Activated CD4-positive, alpha-beta T cell treated with anti-CD3 and anti-CD28 coated beads, Interleukin-2, amount 50 U/mL, for 48 hours (primary cell): ENCODE measurements around the gene SYNJ2.

Experiments
- DNase-seq, 2 experiments: peaks; one replicate each; pipeline ENCODE4 v3.0.0-alpha.2; 2020

The SYNJ2 gene

GRCh38 chr6:157982563-157983405, 1.1 kb downstream of the SYNJ2 start:
- DNase-seq = peak in 1 of 2 experiments; percentile 21

GRCh38 chr6:157983406-157984119, 1.9 kb downstream of the SYNJ2 start:
- no peak for DNase-seq

DNA sequence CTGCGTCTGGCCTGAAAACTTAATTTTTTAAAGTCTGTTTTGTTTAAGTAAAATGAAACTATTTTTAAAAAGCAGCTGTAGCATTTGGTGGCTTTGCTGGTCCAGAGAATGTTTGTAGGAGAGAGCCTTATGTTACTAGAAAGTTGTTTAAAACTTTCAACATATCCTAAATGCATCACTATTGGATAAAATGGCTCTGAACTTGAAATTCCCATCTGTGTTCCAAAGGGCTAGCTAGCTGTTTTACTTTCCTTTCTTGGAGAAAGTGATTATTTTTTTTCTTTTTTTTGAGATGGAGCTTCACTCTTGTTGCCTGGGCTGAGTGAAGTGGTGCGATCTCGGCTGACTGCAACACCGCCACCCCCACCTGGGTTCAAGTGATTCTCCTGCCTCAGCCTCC, 2.5 kb downstream of the SYNJ2 start:
- no peak for DNase-seq

GRCh38 chr6:157984686-157985225, 3.1 kb downstream of the SYNJ2 start:
- no peak for DNase-seq

GRCh38 chr6:157985378-157986155, 3.9 kb downstream of the SYNJ2 start:
- no peak for DNase-seq

DNA sequence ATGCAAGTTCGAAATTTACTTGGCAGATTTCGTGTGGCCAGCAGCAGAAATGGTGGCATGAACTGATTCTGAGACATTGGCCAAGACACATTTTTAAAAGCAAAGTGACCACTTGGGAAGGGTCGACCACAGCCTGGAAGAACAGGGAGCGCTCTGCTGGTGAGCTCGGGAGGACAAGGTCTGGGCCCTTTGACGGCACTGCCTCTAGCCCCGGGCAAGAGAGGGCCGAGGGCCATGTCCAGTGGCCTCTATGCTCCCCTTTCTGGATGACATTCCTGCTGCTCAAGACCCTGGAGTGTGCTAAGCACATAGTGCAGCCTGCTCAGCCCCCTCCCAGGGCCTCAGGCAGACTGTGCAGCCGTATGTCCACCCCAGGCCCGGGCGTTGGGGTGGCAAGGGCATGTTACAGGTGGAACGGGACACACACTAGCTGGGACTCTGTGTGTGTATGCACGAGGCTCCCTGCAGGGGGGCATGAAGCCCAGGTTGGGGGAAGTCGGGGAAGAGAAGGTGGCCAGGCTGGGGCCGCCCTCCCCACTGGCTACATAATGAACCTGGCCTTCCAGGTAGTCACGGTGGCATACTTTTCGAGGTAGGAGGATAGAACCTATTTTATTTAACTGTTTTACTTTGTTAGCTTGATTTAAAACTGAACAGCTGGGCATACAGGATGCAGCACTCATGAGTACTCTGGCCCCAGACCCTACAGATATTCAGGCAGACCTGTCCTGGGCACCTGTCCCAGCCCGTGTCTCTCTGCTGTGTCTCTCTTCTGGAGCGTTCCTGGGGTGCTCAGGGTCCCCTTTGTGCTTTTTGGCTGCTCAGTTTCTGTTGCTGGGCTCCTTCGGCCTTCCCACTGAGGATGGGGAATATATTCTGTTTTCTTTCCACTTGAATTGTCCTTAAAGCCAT, 6.4 kb downstream of the SYNJ2 start:
- no peak for DNase-seq

DNA sequence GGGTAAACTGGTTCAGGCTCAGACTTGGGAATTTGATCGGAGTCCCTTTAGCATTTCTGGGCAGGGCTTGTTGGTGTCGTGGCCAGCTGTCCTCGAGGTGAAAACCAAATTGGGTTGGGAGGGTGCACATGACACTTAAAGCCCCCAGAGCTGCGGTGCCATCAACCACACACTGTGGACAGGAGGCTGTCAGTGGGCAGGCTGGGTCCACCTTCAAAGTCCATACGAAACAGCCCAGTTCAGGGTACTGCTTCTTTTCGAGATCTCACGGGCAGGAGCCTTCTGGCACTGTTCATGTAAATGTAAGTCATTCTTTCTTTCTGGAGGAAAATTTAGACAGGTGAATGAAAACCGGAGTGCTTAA, 7.0 kb downstream of the SYNJ2 start:
- no peak for DNase-seq

GRCh38 chr6:157989541-157990289, 8.1 kb downstream of the SYNJ2 start:
- peak in 1 of 2 experiments; percentile 26 for DNase-seq

DNA sequence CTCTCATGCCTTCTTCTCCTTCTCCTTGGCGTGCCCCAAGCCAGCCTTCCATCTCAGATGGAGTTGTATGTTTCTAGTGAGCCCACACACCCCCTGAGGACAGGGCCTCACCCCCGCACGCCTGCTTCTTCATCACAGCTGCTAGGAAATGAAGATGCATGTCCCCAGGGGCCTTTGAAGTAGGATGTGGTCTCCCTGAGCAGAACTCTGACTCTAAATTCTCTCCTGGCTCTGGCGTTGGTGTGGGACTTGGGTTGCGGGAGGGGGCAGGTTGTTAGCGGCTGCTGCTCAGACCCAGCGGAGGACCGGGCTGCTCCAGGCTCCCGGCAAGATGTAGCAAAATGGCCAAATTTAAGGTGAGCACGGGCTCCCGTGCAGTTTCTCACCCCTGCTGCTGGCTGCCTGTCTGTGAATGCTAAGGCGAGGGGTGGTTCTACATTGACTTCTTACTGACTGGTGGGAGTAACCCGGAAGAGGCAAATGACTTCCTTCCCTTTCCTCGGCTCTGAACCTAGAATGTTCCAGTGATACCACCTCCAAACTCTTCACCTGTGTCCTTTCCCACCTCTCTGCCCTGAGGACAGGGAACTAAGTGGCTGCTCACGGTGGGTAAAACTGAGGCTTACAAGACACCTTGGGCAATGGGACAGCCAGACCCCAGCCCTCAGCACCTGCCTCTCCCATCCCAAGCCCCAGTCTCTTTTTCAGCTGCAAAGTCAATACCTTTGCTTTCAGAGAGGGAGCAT, 8.8 kb downstream of the SYNJ2 start:
- peak; percentile 22 to 38 for DNase-seq

GRCh38 chr6:157991067-157991432, 9.4 kb downstream of the SYNJ2 start:
- DNase-seq = no peak

DNA sequence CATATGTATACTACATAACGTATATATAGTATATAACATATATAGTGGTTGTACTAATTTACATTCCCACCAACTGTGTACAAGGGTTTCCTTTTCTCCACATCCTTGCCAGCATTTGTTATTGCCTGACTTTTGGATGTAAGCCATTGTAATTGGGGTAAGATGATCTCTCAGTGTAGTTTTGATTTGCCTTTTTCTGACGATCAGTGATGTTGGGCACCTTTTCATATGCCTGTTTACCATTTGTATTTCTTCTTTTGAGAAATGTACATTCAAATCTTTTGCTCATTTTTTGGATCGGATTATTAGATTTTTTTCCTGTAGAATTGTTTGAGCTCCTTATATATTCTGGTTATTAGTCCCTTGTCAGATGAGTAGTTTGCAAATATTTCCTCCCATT, 11.4 kb downstream of the SYNJ2 start:
- no peak for DNase-seq

DNA sequence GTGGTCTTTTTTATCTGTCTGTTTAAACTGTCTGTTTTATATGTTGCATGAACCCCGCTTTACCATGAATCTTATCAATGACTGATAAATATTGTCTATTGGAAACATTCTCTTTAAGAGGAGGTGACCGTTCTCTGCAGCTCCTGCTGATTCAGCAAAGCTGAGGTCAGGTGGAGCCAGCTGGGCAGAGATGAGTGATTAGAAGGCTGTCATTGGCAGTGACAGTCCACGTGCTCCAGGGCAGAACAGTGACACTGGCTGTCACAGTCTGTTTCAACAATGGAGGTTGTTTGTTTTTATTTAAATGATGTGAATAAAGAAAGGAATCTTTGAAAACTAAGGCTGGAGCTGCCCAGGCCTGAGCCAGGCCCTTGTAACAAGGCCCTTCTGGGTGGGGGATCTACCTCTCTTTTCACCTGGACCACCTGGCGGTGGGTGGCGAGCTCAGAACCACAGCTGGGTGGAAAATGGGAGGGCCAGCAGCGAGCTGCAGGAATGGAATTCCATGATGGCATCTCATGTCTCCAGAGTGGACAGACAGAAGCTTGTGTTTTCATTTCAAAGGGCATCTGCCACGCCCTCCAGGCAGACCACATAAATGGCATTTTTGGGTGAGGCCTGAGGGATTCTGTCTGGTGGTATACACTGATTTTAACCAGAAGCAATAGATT, 12.6 kb downstream of the SYNJ2 start:
- DNase-seq = no peak

DNA sequence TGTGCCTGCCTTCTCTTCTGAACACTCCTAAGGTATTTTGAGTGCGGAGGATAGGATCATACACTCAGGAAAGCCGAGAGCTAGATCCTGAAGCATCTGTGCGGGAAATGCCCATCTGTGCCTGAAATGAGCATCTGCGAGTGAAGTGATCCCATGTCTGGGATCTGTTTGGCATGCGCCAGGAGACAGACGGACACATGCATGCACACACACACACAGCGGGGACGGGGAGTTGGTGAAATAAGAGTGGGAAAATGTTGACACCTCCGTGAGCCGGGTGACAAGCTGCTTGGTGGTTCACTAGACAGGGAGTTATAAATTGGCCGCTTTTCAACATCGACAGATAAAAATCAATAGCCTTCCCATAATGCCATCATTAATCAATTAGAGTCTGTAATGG, 13.8 kb downstream of the SYNJ2 start:
- DNase-seq = no peak

- no peak for DNase-seq
These were observed 14.6 kb downstream of the SYNJ2 start for GRCh38 chr6:157996201-157996712.

- DNase-seq = no peak
These were observed 15.4 kb downstream of the SYNJ2 start for GRCh38 chr6:157996918-157997702.

DNA sequence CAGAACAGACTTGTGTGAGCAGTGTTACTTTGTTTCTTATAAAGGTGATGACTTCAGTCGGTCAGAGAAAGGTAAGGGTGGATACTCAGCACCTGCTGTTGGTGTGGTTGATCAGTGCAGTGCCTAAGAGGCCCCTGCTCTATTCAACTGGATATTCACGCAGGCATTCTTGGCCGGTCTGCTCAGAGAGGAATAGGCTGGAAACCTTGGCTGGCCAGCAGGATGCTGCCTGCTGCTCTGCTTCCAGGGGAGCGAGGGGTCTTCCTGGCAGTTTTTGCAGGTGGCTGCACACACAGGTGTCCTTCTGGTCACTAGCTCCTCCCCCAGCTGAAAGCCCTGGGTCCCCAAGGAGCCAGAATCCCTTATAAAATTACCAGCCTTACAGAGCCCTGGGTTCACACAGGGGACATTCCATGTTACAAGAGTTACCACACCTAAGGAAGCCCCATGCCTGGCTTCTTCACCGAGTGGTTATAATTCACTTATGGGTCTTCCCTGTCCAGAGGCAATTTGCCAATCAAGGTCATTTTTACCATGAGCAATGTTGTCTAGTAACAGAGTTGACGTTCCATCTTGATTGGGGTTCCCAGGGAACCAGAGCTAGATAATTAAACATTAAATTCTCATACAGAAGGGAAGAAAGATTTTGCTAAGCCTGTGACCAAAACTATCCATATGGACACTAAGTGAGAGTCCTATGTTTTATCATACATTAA, 16.4 kb downstream of the SYNJ2 start:
- DNase-seq = no peak

- DNase-seq = no peak
These were observed 17.1 kb downstream of the SYNJ2 start for GRCh38 chr6:157998707-157999167.
